Activated gamma-delta T cell (primary cell): ENCODE measurements around the gene ALKBH5.
A peak's percentile ranks its signal among the peaks of the same experiment; 100 is the strongest.

Experiments used
- DNase-seq: peaks from one replicate; lab custom pipeline; 2025; lab: John Stamatoyannopoulos, UW

The ALKBH5 gene

GRCh38 chr17:18158022-18158600, 25.5 kb upstream of the ALKBH5 start:
- DNase-seq = peak; percentile 63

GRCh38 chr17:18159551-18160120, 24.0 kb upstream of the ALKBH5 start:
- no peak for DNase-seq

GRCh38 chr17:18160128-18160856, 23.3 kb upstream of the ALKBH5 start:
- no peak for DNase-seq

- DNase-seq = no peak
Observed at GRCh38 chr17:18161207-18162145, 22.2 kb upstream of the ALKBH5 start.

GRCh38 chr17:18163547-18163946, 20.1 kb upstream of the ALKBH5 start:
- DNase-seq = no peak

DNA sequence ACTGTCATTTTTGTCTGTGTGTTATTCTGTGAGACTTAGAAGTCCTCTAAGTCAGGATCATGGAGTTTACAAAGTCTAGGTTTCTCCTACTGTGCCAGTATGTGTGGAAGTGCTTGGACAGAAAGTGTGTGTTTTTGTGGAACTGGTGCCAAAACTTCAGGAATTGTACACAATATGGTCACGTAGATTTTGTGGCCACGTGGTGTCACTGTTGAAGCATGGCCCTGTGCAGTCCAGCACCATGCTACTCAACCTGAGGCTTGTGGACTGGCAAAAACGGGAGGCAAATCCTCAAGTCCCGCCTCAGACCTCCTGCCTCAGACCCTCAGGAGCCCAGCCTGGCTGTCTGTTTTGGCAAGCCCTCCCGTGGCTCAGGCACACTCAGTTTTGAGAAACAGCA, 16.7 kb upstream of the ALKBH5 start:
- no peak for DNase-seq

DNA sequence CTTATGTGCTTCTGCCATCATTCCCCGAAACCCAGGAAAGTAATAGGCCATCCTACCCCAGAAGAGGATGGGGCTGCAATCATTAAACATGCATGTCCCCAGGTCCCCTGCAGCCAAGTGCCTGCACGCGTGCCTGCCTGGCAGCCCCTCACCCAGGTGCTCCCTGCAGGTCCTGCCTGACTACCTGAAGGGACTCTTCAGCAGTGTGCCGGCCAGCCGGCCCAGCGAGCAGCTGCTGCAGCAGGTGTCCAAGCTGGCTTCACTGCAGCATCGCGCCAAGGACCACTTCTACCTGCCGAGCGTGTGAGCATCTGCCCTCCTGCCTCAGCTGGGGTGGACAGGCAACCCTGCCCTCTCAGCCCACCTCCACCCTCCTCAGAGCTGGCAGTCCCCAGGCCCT, 16.2 kb upstream of the ALKBH5 start:
- DNase-seq = no peak

GRCh38 chr17:18172531-18173278, 10.9 kb upstream of the ALKBH5 start:
- no peak for DNase-seq

- DNase-seq = no peak
Observed at GRCh38 chr17:18173740-18174139, 9.9 kb upstream of the ALKBH5 start.

GRCh38 chr17:18176176-18176575, 7.5 kb upstream of the ALKBH5 start:
- DNase-seq = no peak

DNA sequence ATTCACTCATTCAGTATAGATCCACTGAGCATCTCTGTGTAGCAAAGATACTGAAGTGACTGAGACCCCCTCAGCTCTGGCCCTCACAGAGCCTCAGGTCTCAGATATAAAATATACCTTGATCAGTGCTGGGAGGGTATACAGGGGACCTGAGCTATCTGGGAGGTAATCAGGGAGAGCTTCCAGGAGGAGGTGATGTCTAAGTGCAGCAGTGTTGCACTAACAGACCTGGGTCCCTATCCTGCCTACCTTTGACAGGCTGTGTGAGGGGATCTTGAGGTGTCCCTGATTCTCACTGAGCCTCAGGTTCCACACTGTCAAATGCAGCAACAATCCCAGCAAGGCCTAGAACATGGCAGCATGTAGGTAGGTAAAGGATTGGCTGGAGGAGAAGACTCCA, 6.5 kb upstream of the ALKBH5 start:
- no peak for DNase-seq

DNA sequence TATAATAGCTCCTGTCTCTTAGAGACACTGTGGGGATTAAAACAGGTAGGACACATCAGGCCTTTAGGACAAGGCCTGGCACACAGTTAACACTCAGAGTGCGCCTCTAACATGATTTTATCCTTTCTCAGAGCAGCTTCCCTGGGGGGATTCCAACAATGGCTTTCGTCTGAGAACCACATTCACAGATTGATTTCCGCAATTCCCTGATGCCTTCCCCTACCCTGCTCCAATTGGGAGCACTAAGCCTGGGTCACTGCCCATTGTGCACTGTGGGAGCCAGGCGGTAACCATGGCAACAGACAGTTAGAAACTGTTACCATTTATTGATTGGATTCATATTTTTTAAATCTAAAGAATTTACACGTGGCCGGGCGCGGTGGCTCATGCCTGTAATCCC, 5.9 kb upstream of the ALKBH5 start:
- DNase-seq = no peak

- DNase-seq = no peak
Observed at GRCh38 chr17:18179196-18179595, 4.4 kb upstream of the ALKBH5 start.

- DNase-seq = no peak
Observed at GRCh38 chr17:18179804-18180203, 3.8 kb upstream of the ALKBH5 start.

- no peak for DNase-seq
Observed at GRCh38 chr17:18181358-18181757, 2.3 kb upstream of the ALKBH5 start.

- DNase-seq = no peak
Observed at GRCh38 chr17:18182110-18182977, 1.3 kb upstream of the ALKBH5 start.

DNA sequence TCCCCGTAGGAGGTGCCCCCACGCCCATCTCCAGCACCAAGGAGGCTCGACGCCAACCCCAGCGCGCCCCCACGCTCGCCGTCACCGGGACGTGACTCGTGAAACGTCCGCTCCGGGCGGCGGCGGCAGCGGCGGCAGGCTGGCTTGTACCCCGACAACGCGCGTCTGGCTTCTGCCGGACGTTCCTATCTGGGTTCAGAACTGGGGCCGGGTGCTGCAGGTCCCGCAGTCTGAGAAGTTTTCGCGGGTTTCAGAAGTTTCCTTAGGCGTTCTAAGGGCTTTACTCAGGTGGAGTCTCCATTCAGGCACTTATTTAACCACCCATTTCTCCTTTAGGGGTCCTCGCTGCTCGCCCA, 672 bp upstream of the ALKBH5 start:
- DNase-seq = peak; percentile 66

- peak; percentile 59 for DNase-seq
Observed at GRCh38 chr17:18184143-18185031, 759 bp downstream of the ALKBH5 start.

DNA sequence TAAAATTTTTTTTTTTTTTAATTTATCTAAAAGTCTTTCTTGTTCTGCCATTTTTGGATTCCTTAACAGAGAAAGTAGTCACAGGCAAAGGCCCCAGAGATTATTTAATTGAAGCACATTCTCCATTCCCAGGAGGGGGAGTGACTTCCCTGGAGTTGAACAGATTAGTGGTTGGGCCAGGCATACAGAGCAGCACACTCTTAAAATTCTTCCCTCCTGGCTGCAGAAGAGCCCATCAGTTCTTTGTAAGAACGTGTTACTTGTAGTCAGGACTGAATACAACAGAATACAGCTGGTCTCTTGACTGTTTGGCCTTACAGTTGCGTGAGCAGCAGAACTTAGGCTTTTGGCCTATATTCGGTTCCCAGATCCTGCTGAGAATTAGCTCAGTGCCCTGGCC, 1.8 kb downstream of the ALKBH5 start:
- no peak for DNase-seq
